Muscle of leg (tissue), 16 donors: ENCODE measurements around the gene TMIGD3. TPM values are rescaled to one million over a fixed set of nuclear protein-coding genes. Genes with fewer than 3 reads are reported as not detected.
A peak's percentile ranks its signal among the peaks of the same experiment; 100 is the strongest.
"Not testable (repeated sequence)": the region's sequence is repeated elsewhere in the genome, so short reads cannot be mapped to it uniquely, and the experiment has no call there.

Experiments
- DNase-seq: peaks from one replicate; pipeline ENCODE4 v3.0.0; 2013
- H3K27ac ChIP-seq: one replicate; pipeline ENCODE4 v1.5.1; 2013; ENCODE audit warnings: mild to moderate bottlenecking, low read length, control low read depth
- H3K27me3 ChIP-seq: one replicate; pipeline ENCODE4 v1.6.1; 2013; ENCODE audit warnings: low read length; ENCODE audit not compliant: control insufficient read depth, insufficient read depth
- H3K36me3 ChIP-seq: one replicate; pipeline ENCODE4 v1.6.1; 2013; ENCODE audit warnings: low read length; ENCODE audit not compliant: control insufficient read depth, insufficient read depth
- H3K4me1 ChIP-seq: one replicate; pipeline ENCODE4 v1.6.1; 2013; ENCODE audit warnings: low read length; ENCODE audit not compliant: control insufficient read depth, insufficient read depth
- H3K4me3 ChIP-seq: one replicate; pipeline ENCODE4 v1.5.1; 2013; ENCODE audit warnings: low read length, control low read depth
- H3K9me3 ChIP-seq: replicated peaks from 2 replicates; pipeline ENCODE4 v1.6.1; 2013; ENCODE audit warnings: low read depth, low read length; ENCODE audit not compliant: control insufficient read depth
- WGBS: methylation state at CpG from one replicate; pipeline ENCODE4 v1.1.5; 2013; ENCODE audit warnings: missing lambda C conversion rate; ENCODE audit not compliant: insufficient coverage; 5-methylcytosine and 5-hydroxymethylcytosine counted together
- long read RNA-seq, 11 donors: transcript quantifications; one replicate each; lab custom pipeline, GENCODE V29; 2026
- polyA plus RNA-seq, 8 donors: library from polyadenylated mRNA; unstranded; fragments of 120-200 nt; gene quantifications; one replicate each; pipeline versions ENCODE4 v1.2.1 to v1.2.3, GENCODE V29; 2013; ENCODE audit warnings: inconsistent platforms in 1 of 8, low replicate concordance in 1 of 8; ENCODE audit not compliant: insufficient read length in 8 of 8, insufficient read depth in 1 of 8
- total RNA-seq: library from RNA; stranded (reverse); fragments of 120-200 nt; gene quantifications from one replicate; pipeline ENCODE4 v1.2.4, GENCODE V29; 2013

TMIGD3 gene
- total RNA-seq = 0.22 TPM
- polyA plus RNA-seq = 1 to 10 TPM in 2 of 8 donors, under 1 TPM in 6; 0.56 to 1.1 (median 0.66) TPM
- long read RNA-seq, donor 1 = 0 reads
- long read RNA-seq, donor 2 = 0 reads
- long read RNA-seq, donor 3 = 0 reads
- long read RNA-seq, donor 4 = 0 reads
- long read RNA-seq, donor 5 = 0 reads
- long read RNA-seq, donor 6 = 0 reads
- long read RNA-seq, donor 7 = 0 reads
- long read RNA-seq, donor 8 = 0 reads
- long read RNA-seq, donor 9 = 0 reads
- long read RNA-seq, donor 10 = 0 reads
- long read RNA-seq, donor 11 = 0 reads

- WGBS = 55% methylated on average over 2 of the region's 4 CpGs
- DNase-seq = peak; percentile 66
- Histone ChIP-seq H3K4me3 (no peak within 1 kb of the TSS), H3K27me3 (peaks cover 6% of the 10 kb centered on the region), H3K4me1 (peaks cover 18% of the 10 kb centered on the region), H3K36me3 (no peaks in the 10 kb centered on the region), H3K9me3 (no peaks in the 10 kb centered on the region), H3K27ac (no peak within 1 kb of the TSS)
These were observed at the start of gene TMIGD3, which contains the start of gene ADORA3 for GRCh38 chr1:111503585-111504060. TSS of gene TMIGD3 (minus strand) at chr1:111503633. CDS start at chr1:111503354, 279 bp downstream. TSS of gene ADORA3 (minus strand) at chr1:111503633. CDS start at chr1:111503354, 279 bp downstream.

DNA sequence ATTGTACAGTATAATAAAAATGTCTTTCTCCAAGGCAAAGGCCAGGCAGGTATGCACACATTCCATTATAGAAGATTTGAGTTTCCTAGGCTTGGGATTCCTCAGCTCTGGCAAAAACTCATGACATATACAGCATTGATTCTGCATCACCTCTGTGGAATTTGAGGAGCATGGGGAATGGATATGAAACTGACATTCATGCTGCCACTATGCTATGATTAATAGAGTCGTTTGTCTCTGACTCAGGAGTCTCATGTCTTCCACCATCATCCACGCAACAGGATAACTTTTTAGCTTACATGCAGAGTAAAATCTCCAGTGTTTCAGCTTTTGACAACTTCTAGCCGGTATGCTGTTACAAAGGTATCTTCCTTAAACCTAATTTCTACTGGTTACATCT is 49.8 kb upstream of the TMIGD3 start:
- Histone ChIP-seq H3K9me3 (no peaks in the 10 kb centered on the region), H3K4me1 (no peaks in the 10 kb centered on the region), H3K27me3 (no peaks in the 10 kb centered on the region), H3K27ac (no peak overlapping the region), H3K4me3 (no peak overlapping the region), H3K36me3 (no peaks in the 10 kb centered on the region)
- no peak for DNase-seq
- WGBS = 90% methylated on average over 2 of the region's 3 CpGs

- Histone ChIP-seq H3K4me3 (no peak overlapping the region), H3K27me3 (no peaks in the 10 kb centered on the region), H3K27ac (no peak overlapping the region), H3K4me1 (no peaks in the 10 kb centered on the region), H3K36me3 (no peaks in the 10 kb centered on the region), H3K9me3 (no peaks in the 10 kb centered on the region)
- no peak for DNase-seq
These were observed 49.2 kb upstream of the TMIGD3 start for GRCh38 chr1:111552587-111552986.

GRCh38 chr1:111551623-111552411 is 48.4 kb upstream of the TMIGD3 start:
- H3K9me3 ChIP-seq = no peaks in the 10 kb centered on the region
- H3K27me3 ChIP-seq = no peaks in the 10 kb centered on the region
- no peaks in the 10 kb centered on the region for H3K4me1 ChIP-seq
- WGBS = 100% methylated on average over 5 of the region's 8 CpGs
- H3K27ac ChIP-seq = no peak overlapping the region
- H3K36me3 ChIP-seq = no peaks in the 10 kb centered on the region
- DNase-seq = no peak
- no peak overlapping the region for H3K4me3 ChIP-seq

DNA sequence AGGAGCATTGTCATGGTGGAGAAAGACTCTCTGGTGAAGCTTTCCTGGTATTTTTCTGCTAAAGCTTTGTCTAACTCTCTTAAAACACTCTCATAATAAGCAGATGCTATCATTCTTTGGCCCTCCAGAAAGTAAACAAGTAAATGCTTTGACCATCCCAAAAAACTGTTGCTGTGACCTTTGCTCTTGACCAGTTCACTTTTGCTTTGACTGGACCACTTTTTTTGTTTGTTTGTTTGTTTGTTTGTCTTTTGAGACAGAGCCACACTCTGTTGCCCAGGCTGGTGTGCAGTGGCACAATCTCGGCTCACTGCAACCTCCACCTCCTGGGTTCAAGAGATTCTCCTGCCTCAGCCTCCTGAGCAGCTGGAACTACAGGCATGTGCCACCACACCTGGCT is 44.4 kb upstream of the TMIGD3 start:
- no CpG with 5 or more reads among the region's 1 CpG for WGBS
- not testable (repeated sequence) for H3K9me3 ChIP-seq

DNA sequence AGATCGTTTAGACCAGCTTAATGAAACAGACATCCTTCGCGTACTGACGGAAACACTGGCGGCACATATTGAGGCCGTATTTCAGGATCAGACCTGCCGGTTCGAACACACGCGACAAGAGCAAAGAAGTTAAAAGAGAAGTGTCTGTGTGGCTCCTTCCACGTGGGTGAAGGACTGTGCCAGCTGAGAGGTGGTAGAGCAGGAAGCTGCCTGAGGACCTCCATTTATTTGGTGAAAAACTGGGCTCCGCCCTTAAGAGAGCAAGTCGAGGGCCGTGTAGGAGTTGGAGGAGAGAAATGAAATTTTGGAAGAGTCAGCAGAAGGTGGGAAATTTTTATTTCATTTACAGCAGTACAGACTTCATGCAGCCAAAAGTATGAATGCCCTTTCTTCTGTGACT is 38.8 kb upstream of the TMIGD3 start:
- Histone ChIP-seq H3K4me3 (no peak overlapping the region), H3K27ac (no peak overlapping the region), H3K4me1 (no peaks in the 10 kb centered on the region), H3K9me3 (no peaks in the 10 kb centered on the region), H3K27me3 (no peaks in the 10 kb centered on the region), H3K36me3 (no peaks in the 10 kb centered on the region)
- 70% methylated on average over 11 of the region's 14 CpGs for WGBS
- DNase-seq = no peak

More for the DNA sequence above, 44.4 kb upstream of the TMIGD3 start:
- not testable (repeated sequence) for H3K36me3 ChIP-seq, H3K4me3 ChIP-seq, H3K4me1 ChIP-seq, H3K27ac ChIP-seq, H3K27me3 ChIP-seq, DNase-seq

GRCh38 chr1:111541721-111542120 is 38.3 kb upstream of the TMIGD3 start:
- 72% methylated on average over 2 of the region's 4 CpGs for WGBS
- Histone ChIP-seq H3K27ac (no peak overlapping the region), H3K36me3 (no peaks in the 10 kb centered on the region), H3K9me3 (no peaks in the 10 kb centered on the region), H3K4me3 (no peak overlapping the region), H3K4me1 (no peaks in the 10 kb centered on the region), H3K27me3 (no peaks in the 10 kb centered on the region)
- DNase-seq = no peak

DNA sequence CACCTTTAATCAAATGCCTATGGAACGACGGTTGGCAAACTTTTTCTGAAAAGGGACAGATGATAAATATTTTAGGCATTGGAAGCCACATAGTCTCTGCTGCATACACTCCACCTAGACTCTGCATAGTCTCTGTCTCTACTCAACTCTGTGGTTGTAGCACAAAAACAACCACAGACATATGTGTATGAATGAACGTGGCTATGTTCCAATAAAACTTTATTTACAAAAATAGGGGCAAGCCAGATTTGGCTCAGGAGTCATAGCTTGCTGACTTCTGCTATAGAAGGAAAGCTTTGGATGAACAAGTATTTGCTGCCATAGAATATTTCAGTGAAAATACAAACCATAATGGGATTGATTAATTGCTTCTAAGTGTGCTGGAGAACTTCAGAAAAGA is 37.5 kb upstream of the TMIGD3 start:
- no CpG with 5 or more reads among the region's 3 CpGs for WGBS
- H3K9me3 ChIP-seq = no peaks in the 10 kb centered on the region
- H3K27me3 ChIP-seq = no peaks in the 10 kb centered on the region
- no peak overlapping the region for H3K4me3 ChIP-seq
- H3K36me3 ChIP-seq = no peaks in the 10 kb centered on the region
- no peak overlapping the region for H3K27ac ChIP-seq
- no peaks in the 10 kb centered on the region for H3K4me1 ChIP-seq
- DNase-seq = no peak

GRCh38 chr1:111538343-111539025 is 35.1 kb upstream of the TMIGD3 start:
- Histone ChIP-seq H3K36me3 (no peaks in the 10 kb centered on the region), H3K4me3 (no peak overlapping the region), H3K27ac (no peak overlapping the region), H3K4me1 (no peaks in the 10 kb centered on the region), H3K9me3 (no peaks in the 10 kb centered on the region), H3K27me3 (no peaks in the 10 kb centered on the region)
- DNase-seq = no peak
- 50% methylated on average over 1 of the region's 6 CpGs for WGBS
